Spleen (tissue), 11 donors: ENCODE results near the gene C15orf39. TPM values are rescaled to one million over a fixed set of nuclear protein-coding genes. Genes with fewer than 3 reads are reported as not detected.

Experiments
- DNase-seq: peaks from one replicate; pipeline ENCODE4 v3.0.0-alpha.2; 2020
- H3K27ac ChIP-seq, 8 donors: fragments of 200-600 bp; sonication (generic) in 7 of 8; 1 replicate in 4 of 8; 2 replicates in 4 of 8; pipeline versions ENCODE4 v1.5.0 to v1.8.0; 2016 to 2021; ENCODE audit warnings: inconsistent platforms in 4 of 8, mild to moderate bottlenecking in 4 of 8, moderate library complexity in 1 of 8
- H3K27me3 ChIP-seq, 7 donors: fragments of 200-600 bp; sonication (generic) in 6 of 7; replicated peaks in 1 of 7; 1 replicate in 4 of 7; 2 replicates in 3 of 7; pipeline versions ENCODE4 v1.5.0 to v1.8.0; 2016 to 2021; ENCODE audit warnings: inconsistent platforms in 3 of 7, mild to moderate bottlenecking in 1 of 7
- H3K36me3 ChIP-seq, 6 donors: fragments of 200-600 bp; sonication (generic) in 5 of 6; 1 replicate in 4 of 6; 2 replicates in 2 of 6; pipeline versions ENCODE4 v1.5.0 to v1.8.0; 2016 to 2021; ENCODE audit warnings: inconsistent platforms in 2 of 6
- H3K4me1 ChIP-seq, 6 donors: fragments of 200-600 bp; sonication (generic) in 5 of 6; 1 replicate in 3 of 6; 2 replicates in 3 of 6; pipeline versions ENCODE4 v1.5.0 to v1.8.0; 2016 to 2021; ENCODE audit warnings: inconsistent platforms in 3 of 6
- H3K4me3 ChIP-seq, 8 donors: fragments of 200-600 bp; sonication (generic) in 7 of 8; 1 replicate in 4 of 8; 2 replicates in 4 of 8; pipeline versions ENCODE4 v1.5.0 to v1.8.0; 2016 to 2021; ENCODE audit warnings: inconsistent platforms in 4 of 8, mild to moderate bottlenecking in 4 of 8, moderate library complexity in 2 of 8
- H3K9me3 ChIP-seq, 8 donors: fragments of 200-600 bp; sonication (generic) in 7 of 8; 1 replicate in 4 of 8; 2 replicates in 4 of 8; pipeline versions ENCODE4 v1.5.0 to v1.8.0; 2016 to 2021; ENCODE audit warnings: inconsistent platforms in 4 of 8
- CTCF ChIP-seq, 11 experiments: fragments of 200-600 bp in 7 of 11; fragments of 450-650 bp in 4 of 11; sonication (generic) in 4 of 11; IDR thresholded peaks in 8 of 11; conservative IDR thresholded peaks in 3 of 11; 1 replicate in 7 of 11; 2 replicates in 4 of 11; pipeline versions ENCODE4 v1.4.0 to v1.8.0; 2016 to 2021; ENCODE audit warnings: antibody characterized with exemption in 11 of 11, inconsistent platforms in 4 of 11, mild to moderate bottlenecking in 1 of 11
- POLR2A ChIP-seq, 3 donors: fragments of 450-650 bp; IDR thresholded peaks; one replicate each; pipeline ENCODE4 v1.5.1; 2017; ENCODE audit warnings: antibody characterized with exemption in 3 of 3, mild to moderate bottlenecking in 1 of 3
- POLR2AphosphoS5 ChIP-seq, 3 donors: sonication (generic); formaldehyde crosslinking; IDR thresholded peaks; one replicate each; pipeline ENCODE4 v1.5.1; 2017; ENCODE audit warnings: antibody characterized with exemption in 3 of 3
- WGBS, 5 donors: extraction: QIAGEN DNeasy Blood & Tissue Kit in 3 of 5; methylation state at CpG; one replicate each; pipeline versions ENCODE4 v1.1.5 to v1.1.7; 2013 to 2018; 5-methylcytosine and 5-hydroxymethylcytosine counted together
- intact Hi-C: fragments of 100-400 bp; cut with DNase I; formaldehyde crosslinking; loops from one replicate; pipeline ENCODE4 v1.15.0; 2023; ENCODE audit warnings: low total_unique reads
- polyA plus RNA-seq, 3 donors: library from polyadenylated mRNA; stranded (reverse); fragments of 200-250 nt; gene quantifications; one replicate each; pipeline ENCODE4 v1.2.1, GENCODE V29; 2013
- total RNA-seq, 7 donors: library from RNA; depleted of rRNA in 3 of 7; stranded (reverse); fragments of >200 nt in 3 of 7; fragmentation: NEBNext Ultra II Directional in 4 of 7; extraction: Animal tissue kit (Norgen Biotek cat#: 25700) in 4 of 7; gene quantifications; one replicate each; pipeline versions ENCODE4 v1.1.0 to v1.2.1, GENCODE V29; 2016 to 2021
- donor health status: healthy with polysubstance abuse.
- donor health status: DM: no; HTN: no; CAD: no; lungs with moderate emphysema.
- donor health status: DM: no; HTN: no; CAD: no.
- donor health status: Bipolar disorder and iron deficiency.
- donor health status: healthy.
- donor health status: DM: no; HTN: no; CAD: no.
- donor health status: DM: yes; HTN: yes; CAD: no.

C15orf39 gene
- total and polyA plus RNA-seq, 10 donors, result 6.9 to 70.2 (median 58.4) TPM

- no peak for TF ChIP-seq POLR2A (IDR thresholded peaks at IDR 0.05)
- TF ChIP-seq POLR2AphosphoS5 (IDR thresholded peaks at IDR 0.05), result no peak
- no peak for TF ChIP-seq CTCF (IDR thresholded peaks at IDR 0.05 in 8 of 11, conservative IDR thresholded peaks at IDR 0.05 in 3 of 11)
- no peak for DNase-seq
- intact Hi-C loops, result no loop called here
- H3K4me3 ChIP-seq, result no peak overlapping the region
- no peaks in the 10 kb centered on the region for H3K27me3 ChIP-seq
- no peaks in the 10 kb centered on the region for H3K36me3 ChIP-seq
- no peak overlapping the region for H3K27ac ChIP-seq
- peaks cover 0 to 4% (median 0%) of the 10 kb centered on the region in 8 donors for H3K9me3 ChIP-seq
- H3K4me1 ChIP-seq, result peaks cover 0 to 25% (median under 1%) of the 10 kb centered on the region in 6 donors
- WGBS, 5 donors, result 75 to 97% (median 85%) methylated on average over 4 of the region's 4 CpGs
These were observed 33.3 kb upstream of the C15orf39 start for GRCh38 chr15:75168374-75168773.

GRCh38 chr15:75170203-75170602 is 31.5 kb upstream of the C15orf39 start:
- peaks cover 0 to 25% (median 2%) of the 10 kb centered on the region in 6 donors for H3K4me1 ChIP-seq
- intact Hi-C loops, result no loop called here
- 87 to 100% (median 97%) methylated on average over 1 of the region's 1 CpG for WGBS, 5 donors
- no peak overlapping the region for H3K27ac ChIP-seq
- peaks cover 0 to 4% (median 0%) of the 10 kb centered on the region in 8 donors for H3K9me3 ChIP-seq
- no peaks in the 10 kb centered on the region for H3K36me3 ChIP-seq
- no peak overlapping the region for H3K4me3 ChIP-seq
- H3K27me3 ChIP-seq, result no peaks in the 10 kb centered on the region
- no peak for DNase-seq
- TF ChIP-seq POLR2AphosphoS5 (IDR thresholded peaks at IDR 0.05) (no peak), POLR2A (IDR thresholded peaks at IDR 0.05) (no peak), CTCF (IDR thresholded peaks at IDR 0.05 in 8 of 11, conservative IDR thresholded peaks at IDR 0.05 in 3 of 11) (no peak)

- Histone ChIP-seq H3K27ac (no peak overlapping the region), H3K4me1 (peaks cover 0 to 31% (median 6%) of the 10 kb centered on the region in 6 donors), H3K36me3 (no peaks in the 10 kb centered on the region), H3K27me3 (no peaks in the 10 kb centered on the region), H3K9me3 (peaks cover 0 to 4% (median 0%) of the 10 kb centered on the region in 8 donors), H3K4me3 (no peak overlapping the region)
- intact Hi-C loops, result no loop called here
- WGBS, 5 donors, result 85 to 93% (median 88%) methylated on average over 6 of the region's 6 CpGs
- TF ChIP-seq POLR2AphosphoS5 (IDR thresholded peaks at IDR 0.05) (no peak), POLR2A (IDR thresholded peaks at IDR 0.05) (no peak), CTCF (IDR thresholded peaks at IDR 0.05 in 8 of 11, conservative IDR thresholded peaks at IDR 0.05 in 3 of 11) (no peak)
- DNase-seq, result no peak
These were observed 30.9 kb upstream of the C15orf39 start for GRCh38 chr15:75170711-75171341.

GRCh38 chr15:75171408-75171807 is 30.3 kb upstream of the C15orf39 start:
- 26 to 46% (median 38%) methylated on average over 5 of the region's 5 CpGs for WGBS, 5 donors
- intact Hi-C loops, result no loop called here
- Histone ChIP-seq H3K27me3 (no peaks in the 10 kb centered on the region), H3K36me3 (no peaks in the 10 kb centered on the region), H3K4me3 (no peak overlapping the region), H3K27ac (no peak overlapping the region), H3K9me3 (peaks cover 0 to 4% (median 0%) of the 10 kb centered on the region in 8 donors), H3K4me1 (peaks cover 0 to 37% (median 8%) of the 10 kb centered on the region in 6 donors)
- no peak for DNase-seq
- no peak for TF ChIP-seq POLR2AphosphoS5 (IDR thresholded peaks at IDR 0.05)
- no peak for TF ChIP-seq POLR2A (IDR thresholded peaks at IDR 0.05)
- no peak for TF ChIP-seq CTCF (IDR thresholded peaks at IDR 0.05 in 8 of 11, conservative IDR thresholded peaks at IDR 0.05 in 3 of 11)
